ENCODE measurements around the gene KRT32.

Gene KRT32

GRCh38 chr17:41492351-41492750 lies 25.2 kb upstream of the KRT32 start:
- no peak for DNase-seq

GRCh38 chr17:41491476-41491875 lies 24.3 kb upstream of the KRT32 start:
- no peak for DNase-seq

GRCh38 chr17:41490000-41490990 lies 23.1 kb upstream of the KRT32 start:
- no peak for DNase-seq

GRCh38 chr17:41489531-41489930 lies 22.3 kb upstream of the KRT32 start, which contains the start of gene KRT36:
KRT36 (minus strand) TSS chr17:41489910; CDS start chr17:41489864, 46 bp downstream.
- DNase-seq, result no peak

- DNase-seq, result no peak
These were observed 19.8 kb upstream of the KRT32 start for GRCh38 chr17:41486809-41487530.

- DNase-seq, result no peak
These were observed 19.1 kb upstream of the KRT32 start for GRCh38 chr17:41486316-41486715.

GRCh38 chr17:41484920-41485904 lies 18.0 kb upstream of the KRT32 start:
- no peak for DNase-seq

GRCh38 chr17:41483991-41484826 lies 17.0 kb upstream of the KRT32 start:
- no peak for DNase-seq

GRCh38 chr17:41483531-41483930 lies 16.3 kb upstream of the KRT32 start:
- no peak for DNase-seq

GRCh38 chr17:41481036-41481435 lies 13.8 kb upstream of the KRT32 start, which contains the start of gene KRT35:
KRT35 (minus strand) TSS chr17:41481151; CDS start chr17:41481097, 54 bp downstream.
- no peak for DNase-seq

- DNase-seq, result no peak
These were observed 13.4 kb upstream of the KRT32 start for GRCh38 chr17:41480581-41480980.

GRCh38 chr17:41480136-41480535 lies 12.9 kb upstream of the KRT32 start:
- DNase-seq, result no peak

- no peak for DNase-seq
These were observed 11.1 kb upstream of the KRT32 start for GRCh38 chr17:41478237-41478636.

- no peak for DNase-seq
These were observed 10.0 kb upstream of the KRT32 start for GRCh38 chr17:41476866-41477815.

GRCh38 chr17:41475421-41475820 lies 8.2 kb upstream of the KRT32 start:
- DNase-seq, result no peak

- no peak for DNase-seq
These were observed 7.7 kb upstream of the KRT32 start for GRCh38 chr17:41474863-41475262.

GRCh38 chr17:41468346-41468745 lies 1.2 kb upstream of the KRT32 start:
- DNase-seq, result no peak

- no peak for DNase-seq
These were observed 375 bp upstream of the KRT32 start for GRCh38 chr17:41467561-41467960.

- no peak for DNase-seq
These were observed 2.5 kb downstream of the KRT32 start for GRCh38 chr17:41464682-41465081.

GRCh38 chr17:41464173-41464572 lies 3.0 kb downstream of the KRT32 start:
- DNase-seq, result no peak
